ENCODE data around the gene CNTN5.
"Not testable (repeated sequence)": the region's sequence is repeated elsewhere in the genome, so short reads cannot be mapped to it uniquely, and the experiment has no call there.

Gene CNTN5

DNA sequence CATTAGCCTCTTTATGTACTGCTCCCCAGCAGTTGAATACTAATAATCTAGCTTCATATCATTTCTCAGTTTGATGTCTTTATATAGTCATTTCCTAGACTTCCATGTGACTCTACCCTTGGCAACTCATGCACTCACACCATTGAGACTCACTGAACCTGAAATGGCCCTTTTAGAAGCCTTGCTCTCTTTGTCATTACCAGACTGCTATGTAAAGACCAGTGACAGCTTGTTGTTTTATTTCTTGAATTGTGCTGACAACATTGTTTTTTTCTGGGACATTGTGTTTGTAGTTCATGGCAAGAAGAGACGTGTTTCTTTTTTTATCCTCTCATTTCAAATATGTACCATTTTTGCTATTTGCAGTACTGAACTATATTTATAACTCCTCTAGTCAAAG, 256.5 kb downstream of the CNTN5 start:
- peak; percentile 0 for DNase-seq (ENCODE audit: low spot score)

DNA sequence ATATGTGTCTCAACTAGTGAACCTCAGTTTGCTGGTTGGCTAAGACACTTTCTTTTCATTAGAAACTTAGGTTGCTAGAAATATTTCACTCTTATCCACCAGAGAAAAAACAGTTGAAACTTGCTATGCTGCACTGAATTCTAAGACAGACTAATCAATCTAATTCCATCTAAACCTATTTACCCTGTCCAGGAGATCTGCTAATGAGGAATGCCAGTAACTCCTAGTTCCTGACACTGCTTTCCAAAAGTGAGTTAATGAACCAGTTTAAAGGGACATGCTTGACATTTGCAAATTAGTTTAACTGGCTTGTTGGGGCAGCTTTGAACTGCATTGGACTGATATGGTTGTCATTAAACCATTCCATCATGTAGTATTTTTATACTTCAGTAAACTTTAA, 258.5 kb downstream of the CNTN5 start:
- DNase-seq (ENCODE audit: low spot score): no peak

DNA sequence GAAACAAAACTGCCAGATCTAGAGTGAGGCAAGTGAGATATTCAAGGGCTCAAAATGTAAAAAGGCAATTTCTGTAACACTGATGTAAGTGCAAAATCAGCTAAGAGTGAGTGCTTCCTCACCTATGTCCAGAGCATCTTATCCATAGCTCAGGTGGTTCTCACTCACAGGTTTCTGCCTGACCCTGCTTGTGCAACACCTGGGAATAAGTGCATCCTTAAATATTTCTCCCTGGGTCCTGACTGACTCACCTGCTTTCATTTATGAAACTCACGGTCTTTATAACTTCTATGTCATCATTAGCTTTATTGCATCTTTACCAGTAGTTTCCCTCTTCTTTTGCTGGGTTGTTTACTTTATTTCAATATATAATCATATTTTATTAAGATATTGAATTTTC, 260.6 kb downstream of the CNTN5 start:
- no peak for DNase-seq (ENCODE audit: low spot score)

DNA sequence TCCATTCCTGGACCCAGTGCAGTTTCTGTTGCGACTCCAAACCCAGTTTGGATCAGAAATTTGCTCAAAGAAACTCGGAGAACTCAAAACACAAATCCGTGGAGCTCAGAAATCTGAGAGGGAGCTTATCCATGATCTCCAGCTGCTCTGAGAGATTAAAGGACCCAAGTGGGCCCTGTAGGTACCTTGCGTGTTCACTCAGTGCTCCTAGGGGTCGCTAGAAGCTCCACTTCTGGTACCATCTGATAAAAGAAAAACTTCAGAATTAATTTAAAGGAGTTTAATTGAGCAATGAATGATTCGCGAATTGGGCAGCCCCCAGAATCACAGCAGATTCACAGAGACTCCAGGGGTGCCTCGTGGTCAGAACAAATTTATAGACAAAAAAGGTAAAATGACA, 277.2 kb downstream of the CNTN5 start:
- DNase-seq (ENCODE audit: low spot score): not testable (repeated sequence)

GRCh38 chr11:99307510-99308088, 286.9 kb downstream of the CNTN5 start:
- DNase-seq (ENCODE audit: low spot score): no peak

GRCh38 chr11:99311870-99312269, 291.1 kb downstream of the CNTN5 start:
- DNase-seq (ENCODE audit: low spot score): no peak

DNA sequence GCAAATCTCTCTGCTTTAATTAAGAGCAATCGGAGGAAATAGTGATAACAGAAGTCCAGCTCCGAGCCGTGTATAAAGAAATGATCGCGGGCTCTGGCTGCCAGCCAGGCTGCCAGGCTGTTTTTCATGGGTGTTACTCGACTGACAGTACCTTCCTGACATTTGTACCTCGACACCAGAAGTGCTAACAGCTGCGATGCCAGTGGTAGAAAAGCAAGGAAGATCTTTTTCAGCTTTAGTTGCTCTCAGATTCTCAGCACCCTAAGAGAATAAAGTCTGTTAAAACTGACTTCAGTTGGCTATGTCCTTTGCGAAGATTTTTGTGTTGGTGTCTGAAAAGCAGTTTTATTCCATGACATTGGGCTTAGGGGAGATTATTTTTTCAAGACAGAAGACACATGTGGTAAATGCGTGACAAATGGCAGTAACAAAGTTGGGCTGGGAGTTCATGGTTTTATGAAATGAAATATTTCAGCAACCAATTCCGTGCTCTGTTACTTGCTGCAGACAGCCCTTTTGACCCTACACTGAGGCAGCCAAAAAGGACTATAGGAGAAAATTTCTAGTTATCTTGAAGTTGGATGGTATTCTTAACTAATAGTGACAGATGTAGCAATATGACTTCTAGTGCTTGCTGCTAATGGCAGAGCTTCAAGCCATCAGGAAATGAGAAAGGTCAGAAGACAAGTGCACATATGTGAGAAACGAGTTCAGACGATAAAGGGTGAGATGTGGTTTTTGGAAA, 296.2 kb downstream of the CNTN5 start:
- no peak for DNase-seq (ENCODE audit: low spot score)

DNA sequence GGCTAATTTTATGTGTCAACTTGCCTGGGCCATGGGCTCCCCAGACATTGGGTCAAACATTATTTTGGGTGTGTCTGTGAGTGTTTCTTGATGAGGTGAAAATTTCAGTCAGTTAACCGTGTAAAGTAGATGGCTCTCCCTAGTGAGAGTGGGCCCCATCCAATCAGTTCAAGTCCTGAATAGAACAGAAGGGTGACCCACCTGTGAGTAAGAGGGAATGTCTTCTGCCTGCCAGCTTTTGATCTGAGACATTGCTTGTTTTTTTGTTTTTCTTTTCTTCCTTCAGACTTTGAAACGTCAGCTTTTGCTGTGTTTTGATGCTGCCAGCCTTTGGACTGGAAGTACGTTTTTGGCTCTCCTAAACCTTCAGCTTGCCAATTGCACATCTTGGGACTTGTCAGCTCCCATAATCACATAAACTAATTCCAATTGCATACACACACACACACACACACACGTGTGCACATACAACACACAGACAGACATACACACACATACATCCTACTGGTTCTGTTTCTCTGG, 300.1 kb downstream of the CNTN5 start:
- DNase-seq (ENCODE audit: low spot score): no peak

DNA sequence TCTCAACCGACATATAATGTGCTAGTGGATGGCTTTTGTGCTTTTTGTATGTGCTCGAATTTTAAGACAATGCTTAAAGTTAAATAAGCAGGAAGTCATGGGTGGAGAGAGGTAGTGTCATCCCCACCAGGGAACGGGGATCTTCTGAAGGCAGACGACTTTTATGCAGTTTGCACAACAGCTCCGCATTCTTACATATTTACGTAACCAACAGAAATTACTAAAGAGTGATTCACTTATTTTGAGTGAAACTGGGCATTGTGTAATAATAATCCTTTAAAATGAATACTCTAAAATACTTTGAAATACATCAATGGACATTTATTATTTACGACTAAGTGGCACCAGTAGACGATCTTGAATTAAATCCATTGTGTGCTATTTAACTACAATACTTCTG, 305.1 kb downstream of the CNTN5 start:
- no peak for DNase-seq (ENCODE audit: low spot score)

GRCh38 chr11:99327066-99327465, 306.3 kb downstream of the CNTN5 start:
- DNase-seq (ENCODE audit: low spot score): no peak

- no peak for DNase-seq (ENCODE audit: low spot score)
Measured at GRCh38 chr11:99327527-99327926, 306.8 kb downstream of the CNTN5 start.

- no peak for DNase-seq (ENCODE audit: low spot score)
Measured at GRCh38 chr11:99333621-99334020, 312.9 kb downstream of the CNTN5 start.

DNA sequence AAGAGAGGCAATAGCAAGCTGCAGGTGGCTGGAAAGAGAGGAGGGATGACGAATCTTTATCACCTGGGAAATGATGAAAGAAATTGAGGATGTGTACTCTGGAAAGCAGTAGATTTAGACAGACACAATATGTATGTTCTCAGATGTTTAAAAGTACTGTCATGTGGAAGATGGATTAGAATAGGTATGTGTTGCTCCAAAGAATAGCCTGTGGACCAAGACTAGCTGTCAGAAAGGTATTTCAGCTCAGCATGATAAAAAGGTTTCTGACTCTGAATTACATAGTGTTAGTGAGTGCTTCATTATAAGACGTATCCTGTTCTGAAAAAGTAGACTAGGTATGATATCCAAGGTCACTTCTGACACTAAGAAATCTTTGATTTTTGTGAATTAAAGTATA, 322.4 kb downstream of the CNTN5 start:
- no peak for DNase-seq (ENCODE audit: low spot score)

- DNase-seq (ENCODE audit: low spot score): no peak
Measured at GRCh38 chr11:99349151-99349673, 328.5 kb downstream of the CNTN5 start.

- DNase-seq (ENCODE audit: low spot score): no peak
Measured at GRCh38 chr11:99351624-99352023, 330.9 kb downstream of the CNTN5 start.

GRCh38 chr11:99352642-99353041, 331.9 kb downstream of the CNTN5 start:
- no peak for DNase-seq (ENCODE audit: low spot score)

DNA sequence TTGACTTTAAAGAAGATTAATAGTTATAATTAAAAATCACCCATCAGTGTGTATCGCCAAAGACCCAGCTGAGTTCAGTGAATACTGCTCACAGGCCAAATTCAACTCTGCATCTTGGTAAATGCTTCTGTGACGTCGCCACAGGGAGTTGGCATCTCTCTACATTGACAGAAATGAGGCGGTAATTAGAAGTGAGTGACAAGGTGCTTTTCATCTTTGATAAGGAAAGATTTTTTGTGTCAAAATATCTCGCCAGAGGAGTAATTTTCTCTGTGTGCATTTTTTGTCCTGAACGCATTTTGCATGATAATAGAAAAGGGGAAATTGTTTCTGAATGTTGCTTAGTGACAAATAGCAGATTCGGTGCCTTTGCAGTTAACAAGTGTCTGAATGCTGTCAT, 345.8 kb downstream of the CNTN5 start:
- no peak for DNase-seq (ENCODE audit: low spot score)

- DNase-seq (ENCODE audit: low spot score): no peak
Measured at GRCh38 chr11:99368583-99368982, 347.8 kb downstream of the CNTN5 start.

DNA sequence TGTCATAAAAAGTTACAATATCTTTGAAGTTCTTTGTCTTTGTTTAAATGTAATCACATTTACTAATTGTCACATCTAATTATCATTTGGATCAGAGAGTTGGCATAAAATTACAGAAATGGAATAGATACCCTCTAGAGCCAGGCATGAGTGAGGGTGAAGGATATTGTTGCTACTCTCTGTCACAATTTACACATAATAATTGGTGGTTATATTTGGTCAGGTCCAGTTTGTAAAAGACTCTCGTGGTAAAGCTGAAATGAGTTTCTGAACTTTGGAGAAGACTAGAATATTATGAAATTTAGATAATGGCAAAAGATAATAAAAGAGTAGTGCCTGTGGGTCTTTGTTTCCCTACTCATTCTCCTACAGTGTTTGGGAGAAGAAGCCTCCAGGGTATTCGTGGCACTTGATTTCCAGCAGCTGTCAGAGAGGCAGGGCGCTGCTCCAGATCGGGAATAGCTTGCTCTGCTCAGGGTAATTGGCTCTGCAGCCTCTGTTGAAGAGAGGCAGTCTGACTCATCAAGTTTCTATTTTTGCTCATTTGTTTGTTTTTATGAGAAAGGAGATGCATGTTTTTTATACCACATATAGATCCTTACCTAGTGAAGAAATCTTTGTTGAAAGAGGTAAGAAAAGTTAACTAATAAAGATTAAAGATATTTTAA, 349.9 kb downstream of the CNTN5 start:
- peak; percentile 23 for DNase-seq (ENCODE audit: low spot score)

DNA sequence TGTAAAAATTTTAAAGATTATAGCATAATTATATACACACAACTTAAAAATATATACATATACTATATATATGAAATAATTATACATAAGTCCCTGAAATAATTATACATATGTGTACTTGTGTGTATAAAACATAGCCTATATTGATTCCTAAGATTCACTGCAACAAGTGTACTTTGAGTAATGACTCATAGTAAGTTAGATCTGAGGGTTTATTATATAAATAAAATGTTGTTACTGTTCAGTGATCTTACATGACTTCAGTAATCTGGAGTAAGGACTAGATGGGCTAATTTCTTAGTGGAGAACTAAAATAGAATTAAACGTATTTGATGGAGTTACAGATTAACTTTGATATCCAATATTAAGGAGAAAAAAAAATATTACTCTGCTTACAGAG, 350.5 kb downstream of the CNTN5 start:
- no peak for DNase-seq (ENCODE audit: low spot score)

- DNase-seq (ENCODE audit: low spot score): no peak
Measured at GRCh38 chr11:99376463-99376862, 355.7 kb downstream of the CNTN5 start.

DNA sequence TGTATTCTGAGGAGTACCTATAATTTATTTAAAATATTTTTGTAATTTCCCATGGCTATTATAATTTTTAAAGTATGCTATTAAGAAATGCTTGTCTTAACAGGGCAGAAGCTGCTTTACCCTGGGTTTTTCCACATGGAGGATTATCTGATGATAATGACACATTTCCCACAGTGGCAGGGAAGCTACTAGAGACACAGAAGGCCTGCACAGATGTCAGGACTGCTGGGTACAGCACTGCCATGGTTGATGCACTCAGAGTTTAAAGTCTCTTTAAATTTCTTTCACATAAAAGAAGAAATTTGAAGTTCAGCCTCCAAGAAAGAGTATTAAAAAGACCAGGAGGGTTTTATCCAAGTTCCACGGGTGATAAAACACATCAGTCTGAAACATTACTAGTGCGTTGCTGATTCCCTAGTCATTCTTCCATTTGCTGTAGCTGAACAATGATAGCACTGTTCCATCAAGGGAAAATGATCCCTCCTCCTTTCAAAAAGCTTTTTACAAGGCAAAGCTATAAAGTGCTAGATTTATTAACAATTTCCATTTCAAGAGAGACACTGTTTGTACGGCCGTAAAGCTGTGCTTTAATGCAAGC, 363.0 kb downstream of the CNTN5 start:
- DNase-seq (ENCODE audit: low spot score): no peak

GRCh38 chr11:99391245-99391644, 370.5 kb downstream of the CNTN5 start:
- no peak for DNase-seq (ENCODE audit: low spot score)

Data from globus pallidus (tissue), 1 donor.